ENCODE measurements around the gene FOSL2.

FOSL2 gene

DNA sequence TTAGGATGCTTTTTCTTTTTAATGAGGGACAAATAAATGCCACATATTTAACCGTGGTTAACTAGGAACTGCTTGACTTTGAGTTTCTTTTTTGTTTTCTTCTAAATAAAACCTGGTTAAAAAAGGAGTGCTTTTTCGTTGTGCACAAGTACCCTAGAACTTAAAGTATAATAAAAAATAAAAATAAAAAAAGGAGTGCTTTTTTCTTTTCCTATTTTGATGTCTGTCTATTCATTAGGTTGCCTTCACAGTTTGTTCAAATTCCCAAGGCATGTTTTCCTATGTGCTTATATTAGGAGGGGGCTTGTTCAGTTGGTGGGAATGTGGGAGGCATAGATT, 4.4 kb downstream of the FOSL2 start:
- TF ChIP-seq CTCF (conservative IDR thresholded peaks at IDR 0.05; ENCODE audit: low read depth, low read length) = no peak
- DNase-seq (ENCODE audit: low read depth) = no peak
- H3K4me3 ChIP-seq (ENCODE audit: low read depth, low read length) = peak overlapping the region; percentile 93

- peak; percentile 83 for DNase-seq (ENCODE audit: low read depth)
- TF ChIP-seq CTCF (conservative IDR thresholded peaks at IDR 0.05; ENCODE audit: low read depth, low read length) = no peak
- peak overlapping the region; percentile 12 for H3K4me3 ChIP-seq (ENCODE audit: low read depth, low read length)
These were observed 5.6 kb downstream of the FOSL2 start for GRCh38 chr2:28398101-28398834.

DNA sequence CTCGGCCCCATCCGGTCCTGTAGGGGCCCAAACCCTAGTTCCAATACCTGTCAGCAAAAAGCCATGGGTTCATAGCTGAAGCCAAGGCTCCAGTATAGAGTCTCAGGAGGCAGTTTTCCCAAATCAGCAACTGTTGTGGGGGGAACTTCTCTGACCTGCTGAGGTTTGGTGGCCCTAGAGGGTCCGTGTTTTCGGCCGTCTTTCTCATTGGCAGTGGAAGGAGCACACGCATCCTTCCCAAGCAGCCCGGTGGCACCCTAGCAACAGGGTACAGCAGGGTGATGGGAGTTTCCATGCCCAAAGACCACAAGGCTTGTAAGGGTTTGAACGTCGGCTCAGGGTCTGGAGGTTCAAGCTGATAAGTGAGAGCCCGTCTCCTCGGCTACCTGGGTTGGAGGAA, 6.6 kb downstream of the FOSL2 start:
- no peak for DNase-seq (ENCODE audit: low read depth)
- H3K4me3 ChIP-seq (ENCODE audit: low read depth, low read length) = no peak overlapping the region
- TF ChIP-seq CTCF (conservative IDR thresholded peaks at IDR 0.05; ENCODE audit: low read depth, low read length) = no peak

GRCh38 chr2:28399956-28400355, 7.3 kb downstream of the FOSL2 start:
- no peak for DNase-seq (ENCODE audit: low read depth)
- TF ChIP-seq CTCF (conservative IDR thresholded peaks at IDR 0.05; ENCODE audit: low read depth, low read length) = no peak
- H3K4me3 ChIP-seq (ENCODE audit: low read depth, low read length) = no peak overlapping the region

DNA sequence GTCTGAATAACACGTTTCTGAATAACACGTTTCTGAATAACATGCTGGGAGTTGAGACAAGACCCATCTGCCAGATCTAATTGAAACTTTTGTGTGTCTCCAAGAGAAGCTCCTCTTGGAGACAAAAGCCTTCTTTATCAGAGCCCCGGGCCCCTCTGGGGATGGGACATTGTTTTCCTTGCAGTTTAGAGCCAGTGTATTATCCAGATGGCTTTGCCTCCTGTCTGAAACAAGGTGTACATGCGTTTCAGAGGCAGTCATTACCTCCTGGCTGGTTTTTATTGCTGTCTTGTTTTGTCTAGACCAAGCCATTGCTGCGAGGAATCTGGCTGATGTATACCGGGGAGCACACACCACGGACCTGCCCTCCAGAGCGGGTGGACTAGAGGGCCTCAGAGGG, 7.8 kb downstream of the FOSL2 start:
- no peak for DNase-seq (ENCODE audit: low read depth)
- H3K4me3 ChIP-seq (ENCODE audit: low read depth, low read length) = no peak overlapping the region
- TF ChIP-seq CTCF (conservative IDR thresholded peaks at IDR 0.05; ENCODE audit: low read depth, low read length) = no peak

DNA sequence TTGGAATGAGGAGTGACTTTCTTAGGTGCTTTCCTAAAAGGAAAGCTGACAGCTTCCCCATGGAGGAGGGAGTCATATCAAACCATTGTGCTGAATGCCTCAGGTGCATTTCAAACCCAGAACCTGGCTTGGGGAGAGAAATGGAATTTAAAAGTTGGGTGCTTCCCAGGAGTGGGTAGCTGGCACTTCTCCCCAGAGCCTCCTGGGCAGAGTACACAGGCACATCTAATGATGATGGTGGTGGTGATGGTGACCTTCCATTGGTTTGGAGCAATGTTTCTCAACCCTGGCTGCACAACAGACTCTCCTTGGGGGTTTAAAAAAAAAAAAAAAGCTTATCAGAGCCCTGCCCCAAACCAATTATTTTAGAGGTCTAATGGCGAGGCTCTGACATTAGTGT, 8.3 kb downstream of the FOSL2 start:
- H3K4me3 ChIP-seq (ENCODE audit: low read depth, low read length) = no peak overlapping the region
- DNase-seq (ENCODE audit: low read depth) = no peak

More for the DNA sequence above, 8.3 kb downstream of the FOSL2 start:
- TF ChIP-seq CTCF (conservative IDR thresholded peaks at IDR 0.05; ENCODE audit: low read depth, low read length) = no peak

Data from choroid plexus epithelial cell (primary cell).